Measurements from ENCODE around the gene SLC6A13. TPM values are rescaled to one million over a fixed set of nuclear protein-coding genes. Genes with fewer than 3 reads are reported as not detected.

SLC6A13 gene
- total and polyA plus RNA-seq, 2 of the 13 experiments (the other 11 are each of a cell fraction or from before 2014, with no cell fraction given): 0.05 to 0.15 TPM

DNA sequence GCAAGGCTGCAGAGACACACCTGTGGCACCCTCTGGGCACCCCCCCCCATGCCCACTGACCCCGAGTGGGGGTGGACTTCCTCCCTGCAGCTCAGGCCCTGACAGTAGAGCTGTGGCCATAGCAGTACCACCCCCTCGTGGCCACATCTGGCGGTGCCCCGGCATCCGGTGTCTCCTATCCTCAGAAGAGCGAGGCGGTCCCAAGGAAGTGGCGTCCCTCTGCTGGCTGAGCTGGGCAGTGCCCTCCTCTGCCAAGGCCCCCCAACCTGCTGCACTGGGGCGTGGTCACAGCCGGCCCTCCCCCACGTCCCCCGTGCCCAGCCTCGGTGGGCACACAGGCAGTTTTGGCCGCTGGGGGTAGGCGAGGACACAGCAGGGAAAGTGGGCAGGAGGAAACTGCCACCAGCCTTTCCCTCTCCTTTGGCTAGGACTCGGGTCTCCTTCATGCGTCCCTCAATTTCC, 42.7 kb downstream of the SLC6A13 start (continued):
- TF ChIP-seq, protein P1, sequence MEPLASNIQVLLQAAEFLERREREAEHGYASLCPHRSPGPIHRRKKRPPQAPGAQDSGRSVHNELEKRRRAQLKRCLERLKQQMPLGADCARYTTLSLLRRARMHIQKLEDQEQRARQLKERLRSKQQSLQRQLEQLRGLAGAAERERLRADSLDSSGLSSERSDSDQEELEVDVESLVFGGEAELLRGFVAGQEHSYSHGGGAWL (CRISPR knock-in tag; IDR thresholded peaks at IDR 0.05): no peak
- TF ChIP-seq TBP (CRISPR knock-in tag; IDR thresholded peaks at IDR 0.05) (no peak), SOX6 (IDR thresholded peaks at IDR 0.05) (no peak), SOX6 (CRISPR knock-in tag; IDR thresholded peaks at IDR 0.05) (no peak; the same call in 1 of the 2 replicates), RXRB (CRISPR knock-in tag; IDR thresholded peaks at IDR 0.05; ENCODE audit: borderline replicate concordance) (peak; percentile 67; the same call in 1 of the 2 replicates), SP4 (CRISPR knock-in tag; IDR thresholded peaks at IDR 0.05) (0 out of 2 replicates have a peak, but pooled peaks have one; percentile 55), BRD4 (CRISPR knock-in tag; IDR thresholded peaks at IDR 0.05) (no peak), HDAC1 (CRISPR knock-in tag; IDR thresholded peaks at IDR 0.05) (peak; percentile 21; the same call in 1 of the 2 replicates), TBX3 (IDR thresholded peaks at IDR 0.05; ENCODE audit: borderline replicate concordance) (no peak), ZNF143 (CRISPR knock-in tag; IDR thresholded peaks at IDR 0.05) (no peak), ETV6 (CRISPR knock-in tag; conservative IDR thresholded peaks at IDR 0.05) (peak; percentile 48; the same call in 1 of the 2 replicates), ZSCAN21 (CRISPR knock-in tag; IDR thresholded peaks at IDR 0.05; ENCODE audit: borderline replicate concordance) (no peak), REPIN1 (CRISPR knock-in tag; IDR thresholded peaks at IDR 0.05; ENCODE audit: borderline replicate concordance, low read depth) (peak; percentile 63; the same call in 1 of the 2 replicates)
- TF ChIP-seq, protein P2, sequence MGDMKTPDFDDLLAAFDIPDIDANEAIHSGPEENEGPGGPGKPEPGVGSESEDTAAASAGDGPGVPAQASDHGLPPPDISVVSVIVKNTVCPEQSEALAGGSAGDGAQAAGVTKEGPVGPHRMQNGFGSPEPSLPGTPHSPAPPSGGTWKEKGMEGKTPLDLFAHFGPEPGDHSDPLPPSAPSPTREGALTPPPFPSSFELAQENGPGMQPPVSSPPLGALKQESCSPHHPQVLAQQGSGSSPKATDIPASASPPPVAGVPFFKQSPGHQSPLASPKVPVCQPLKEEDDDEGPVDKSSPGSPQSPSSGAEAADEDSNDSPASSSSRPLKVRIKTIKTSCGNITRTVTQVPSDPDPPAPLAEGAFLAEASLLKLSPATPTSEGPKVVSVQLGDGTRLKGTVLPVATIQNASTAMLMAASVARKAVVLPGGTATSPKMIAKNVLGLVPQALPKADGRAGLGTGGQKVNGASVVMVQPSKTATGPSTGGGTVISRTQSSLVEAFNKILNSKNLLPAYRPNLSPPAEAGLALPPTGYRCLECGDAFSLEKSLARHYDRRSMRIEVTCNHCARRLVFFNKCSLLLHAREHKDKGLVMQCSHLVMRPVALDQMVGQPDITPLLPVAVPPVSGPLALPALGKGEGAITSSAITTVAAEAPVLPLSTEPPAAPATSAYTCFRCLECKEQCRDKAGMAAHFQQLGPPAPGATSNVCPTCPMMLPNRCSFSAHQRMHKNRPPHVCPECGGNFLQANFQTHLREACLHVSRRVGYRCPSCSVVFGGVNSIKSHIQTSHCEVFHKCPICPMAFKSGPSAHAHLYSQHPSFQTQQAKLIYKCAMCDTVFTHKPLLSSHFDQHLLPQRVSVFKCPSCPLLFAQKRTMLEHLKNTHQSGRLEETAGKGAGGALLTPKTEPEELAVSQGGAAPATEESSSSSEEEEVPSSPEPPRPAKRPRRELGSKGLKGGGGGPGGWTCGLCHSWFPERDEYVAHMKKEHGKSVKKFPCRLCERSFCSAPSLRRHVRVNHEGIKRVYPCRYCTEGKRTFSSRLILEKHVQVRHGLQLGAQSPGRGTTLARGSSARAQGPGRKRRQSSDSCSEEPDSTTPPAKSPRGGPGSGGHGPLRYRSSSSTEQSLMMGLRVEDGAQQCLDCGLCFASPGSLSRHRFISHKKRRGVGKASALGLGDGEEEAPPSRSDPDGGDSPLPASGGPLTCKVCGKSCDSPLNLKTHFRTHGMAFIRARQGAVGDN (CRISPR knock-in tag; IDR thresholded peaks at IDR 0.05): peak; percentile 55; the same call in 1 of the 2 replicates
- TF ChIP-seq, protein P3, sequence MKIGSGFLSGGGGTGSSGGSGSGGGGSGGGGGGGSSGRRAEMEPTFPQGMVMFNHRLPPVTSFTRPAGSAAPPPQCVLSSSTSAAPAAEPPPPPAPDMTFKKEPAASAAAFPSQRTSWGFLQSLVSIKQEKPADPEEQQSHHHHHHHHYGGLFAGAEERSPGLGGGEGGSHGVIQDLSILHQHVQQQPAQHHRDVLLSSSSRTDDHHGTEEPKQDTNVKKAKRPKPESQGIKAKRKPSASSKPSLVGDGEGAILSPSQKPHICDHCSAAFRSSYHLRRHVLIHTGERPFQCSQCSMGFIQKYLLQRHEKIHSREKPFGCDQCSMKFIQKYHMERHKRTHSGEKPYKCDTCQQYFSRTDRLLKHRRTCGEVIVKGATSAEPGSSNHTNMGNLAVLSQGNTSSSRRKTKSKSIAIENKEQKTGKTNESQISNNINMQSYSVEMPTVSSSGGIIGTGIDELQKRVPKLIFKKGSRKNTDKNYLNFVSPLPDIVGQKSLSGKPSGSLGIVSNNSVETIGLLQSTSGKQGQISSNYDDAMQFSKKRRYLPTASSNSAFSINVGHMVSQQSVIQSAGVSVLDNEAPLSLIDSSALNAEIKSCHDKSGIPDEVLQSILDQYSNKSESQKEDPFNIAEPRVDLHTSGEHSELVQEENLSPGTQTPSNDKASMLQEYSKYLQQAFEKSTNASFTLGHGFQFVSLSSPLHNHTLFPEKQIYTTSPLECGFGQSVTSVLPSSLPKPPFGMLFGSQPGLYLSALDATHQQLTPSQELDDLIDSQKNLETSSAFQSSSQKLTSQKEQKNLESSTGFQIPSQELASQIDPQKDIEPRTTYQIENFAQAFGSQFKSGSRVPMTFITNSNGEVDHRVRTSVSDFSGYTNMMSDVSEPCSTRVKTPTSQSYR (CRISPR knock-in tag; IDR thresholded peaks at IDR 0.05; ENCODE audit: borderline replicate concordance): peak; percentile 58; the same call in 1 of the 2 replicates
- TF ChIP-seq, protein P4, sequence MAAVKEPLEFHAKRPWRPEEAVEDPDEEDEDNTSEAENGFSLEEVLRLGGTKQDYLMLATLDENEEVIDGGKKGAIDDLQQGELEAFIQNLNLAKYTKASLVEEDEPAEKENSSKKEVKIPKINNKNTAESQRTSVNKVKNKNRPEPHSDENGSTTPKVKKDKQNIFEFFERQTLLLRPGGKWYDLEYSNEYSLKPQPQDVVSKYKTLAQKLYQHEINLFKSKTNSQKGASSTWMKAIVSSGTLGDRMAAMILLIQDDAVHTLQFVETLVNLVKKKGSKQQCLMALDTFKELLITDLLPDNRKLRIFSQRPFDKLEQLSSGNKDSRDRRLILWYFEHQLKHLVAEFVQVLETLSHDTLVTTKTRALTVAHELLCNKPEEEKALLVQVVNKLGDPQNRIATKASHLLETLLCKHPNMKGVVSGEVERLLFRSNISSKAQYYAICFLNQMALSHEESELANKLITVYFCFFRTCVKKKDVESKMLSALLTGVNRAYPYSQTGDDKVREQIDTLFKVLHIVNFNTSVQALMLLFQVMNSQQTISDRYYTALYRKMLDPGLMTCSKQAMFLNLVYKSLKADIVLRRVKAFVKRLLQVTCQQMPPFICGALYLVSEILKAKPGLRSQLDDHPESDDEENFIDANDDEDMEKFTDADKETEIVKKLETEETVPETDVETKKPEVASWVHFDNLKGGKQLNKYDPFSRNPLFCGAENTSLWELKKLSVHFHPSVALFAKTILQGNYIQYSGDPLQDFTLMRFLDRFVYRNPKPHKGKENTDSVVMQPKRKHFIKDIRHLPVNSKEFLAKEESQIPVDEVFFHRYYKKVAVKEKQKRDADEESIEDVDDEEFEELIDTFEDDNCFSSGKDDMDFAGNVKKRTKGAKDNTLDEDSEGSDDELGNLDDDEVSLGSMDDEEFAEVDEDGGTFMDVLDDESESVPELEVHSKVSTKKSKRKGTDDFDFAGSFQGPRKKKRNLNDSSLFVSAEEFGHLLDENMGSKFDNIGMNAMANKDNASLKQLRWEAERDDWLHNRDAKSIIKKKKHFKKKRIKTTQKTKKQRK (IDR thresholded peaks at IDR 0.05; ENCODE audit: low read length): no peak
- TF ChIP-seq, protein P5, sequence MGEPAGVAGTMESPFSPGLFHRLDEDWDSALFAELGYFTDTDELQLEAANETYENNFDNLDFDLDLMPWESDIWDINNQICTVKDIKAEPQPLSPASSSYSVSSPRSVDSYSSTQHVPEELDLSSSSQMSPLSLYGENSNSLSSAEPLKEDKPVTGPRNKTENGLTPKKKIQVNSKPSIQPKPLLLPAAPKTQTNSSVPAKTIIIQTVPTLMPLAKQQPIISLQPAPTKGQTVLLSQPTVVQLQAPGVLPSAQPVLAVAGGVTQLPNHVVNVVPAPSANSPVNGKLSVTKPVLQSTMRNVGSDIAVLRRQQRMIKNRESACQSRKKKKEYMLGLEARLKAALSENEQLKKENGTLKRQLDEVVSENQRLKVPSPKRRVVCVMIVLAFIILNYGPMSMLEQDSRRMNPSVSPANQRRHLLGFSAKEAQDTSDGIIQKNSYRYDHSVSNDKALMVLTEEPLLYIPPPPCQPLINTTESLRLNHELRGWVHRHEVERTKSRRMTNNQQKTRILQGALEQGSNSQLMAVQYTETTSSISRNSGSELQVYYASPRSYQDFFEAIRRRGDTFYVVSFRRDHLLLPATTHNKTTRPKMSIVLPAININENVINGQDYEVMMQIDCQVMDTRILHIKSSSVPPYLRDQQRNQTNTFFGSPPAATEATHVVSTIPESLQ (CRISPR knock-in tag; conservative IDR thresholded peaks at IDR 0.05): no peak
